GM18499 (cell line): ENCODE results near the gene LIFR.
"Not testable (repeated sequence)": the region's sequence is repeated elsewhere in the genome, so short reads cannot be mapped to it uniquely, and the experiment has no call there.

ENCODE experiments used
- ATAC-seq: cut with Tn5 transposase; IDR thresholded peaks from one replicate; pipeline ENCODE4 v1.9.1; 2021; ENCODE audit warnings: moderate number of reproducible peaks; ENCODE audit not compliant: insufficient read depth, unreplicated experiment

LIFR gene

GRCh38 chr5:38582293-38582974 lies 26.0 kb upstream of the LIFR start:
- ATAC-seq = no peak

DNA sequence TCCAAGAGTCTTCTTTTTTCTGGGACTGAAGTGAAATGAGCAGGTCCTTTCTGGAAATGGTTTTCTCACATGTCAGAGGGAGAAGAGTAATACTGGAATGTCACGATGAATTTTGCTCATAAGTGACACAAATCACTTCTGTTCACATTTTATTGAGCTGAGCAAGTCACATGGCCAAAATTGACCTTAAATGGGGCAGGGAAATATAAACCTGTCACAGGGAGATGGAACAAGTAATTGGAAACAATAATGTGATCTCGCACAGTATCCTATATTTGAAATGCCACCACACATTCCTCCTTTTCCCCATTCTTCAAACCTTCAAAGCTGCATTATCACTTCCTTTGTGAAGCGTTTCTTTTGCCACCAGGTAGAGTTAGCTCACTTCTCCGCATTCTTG lies 25.2 kb upstream of the LIFR start:
- ATAC-seq = no peak

DNA sequence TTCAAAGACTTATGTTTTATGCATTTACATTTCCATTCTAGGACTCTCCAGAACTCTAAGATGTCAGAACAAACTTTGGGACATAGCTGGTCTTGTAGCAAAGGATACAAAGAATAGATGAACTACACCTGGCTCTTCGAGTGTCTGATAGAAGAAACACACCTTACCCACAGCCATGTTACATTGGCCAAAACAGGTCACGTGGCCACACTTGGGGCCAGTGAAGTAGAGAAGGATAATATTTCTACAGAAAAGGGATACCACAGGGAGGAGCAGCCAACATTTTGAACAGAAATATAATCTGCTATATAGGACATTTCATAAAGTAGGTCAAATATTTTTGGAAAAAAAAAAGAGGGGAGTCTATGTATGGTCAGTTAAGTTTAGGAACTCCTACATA lies 22.7 kb upstream of the LIFR start:
- ATAC-seq = no peak

DNA sequence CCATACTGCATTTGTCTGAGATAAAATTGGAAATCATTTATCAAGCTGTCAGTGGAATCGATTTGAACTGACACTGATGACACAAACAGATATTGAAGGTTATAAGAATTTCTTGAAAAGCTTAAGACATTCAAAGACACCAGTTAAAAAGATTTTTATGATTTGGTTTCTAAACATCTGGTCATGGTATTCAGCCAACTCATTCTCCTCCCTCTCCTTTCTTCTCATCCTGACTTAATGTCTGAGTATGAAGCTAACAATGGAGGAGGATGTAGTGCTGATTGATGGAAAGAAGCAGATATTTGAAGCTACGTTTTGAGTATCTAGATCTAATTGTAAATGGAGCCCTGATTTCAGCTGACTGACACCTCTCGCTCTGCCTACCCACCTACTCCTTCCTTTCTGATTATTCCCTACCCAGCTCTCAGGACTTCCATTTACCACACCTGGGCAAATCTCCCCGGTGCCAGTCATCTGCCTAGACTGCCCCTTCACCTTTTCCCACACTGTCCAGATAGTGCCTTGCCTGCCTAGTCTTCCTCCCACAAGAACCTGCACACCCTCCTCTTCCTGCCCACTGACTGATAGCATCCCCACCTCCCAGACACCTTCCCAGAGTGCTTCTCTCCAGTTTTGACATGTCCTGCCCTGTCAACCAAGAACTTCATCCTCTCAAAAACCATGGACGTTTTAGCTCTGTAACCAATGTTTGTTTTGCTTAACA lies 20.7 kb upstream of the LIFR start:
- ATAC-seq = no peak

DNA sequence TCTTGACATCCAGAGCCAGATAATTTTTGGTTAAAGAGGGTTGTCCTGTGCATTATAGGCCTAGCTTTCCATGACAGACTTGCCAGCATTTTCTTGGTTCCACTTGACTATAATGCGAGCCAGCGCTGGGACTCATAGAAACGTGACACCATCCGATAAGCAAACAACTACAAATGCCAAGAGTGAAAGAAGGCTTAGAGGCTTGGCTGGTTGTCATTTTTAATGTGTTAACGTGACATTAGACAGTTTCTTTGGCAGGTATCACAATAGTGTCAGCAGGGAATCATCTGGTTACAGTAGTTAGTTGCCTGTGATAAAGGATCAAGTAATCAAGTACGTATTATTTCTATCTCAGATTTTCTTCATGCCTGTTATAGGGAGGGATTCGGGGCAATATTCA lies 20.0 kb upstream of the LIFR start:
- ATAC-seq = no peak

DNA sequence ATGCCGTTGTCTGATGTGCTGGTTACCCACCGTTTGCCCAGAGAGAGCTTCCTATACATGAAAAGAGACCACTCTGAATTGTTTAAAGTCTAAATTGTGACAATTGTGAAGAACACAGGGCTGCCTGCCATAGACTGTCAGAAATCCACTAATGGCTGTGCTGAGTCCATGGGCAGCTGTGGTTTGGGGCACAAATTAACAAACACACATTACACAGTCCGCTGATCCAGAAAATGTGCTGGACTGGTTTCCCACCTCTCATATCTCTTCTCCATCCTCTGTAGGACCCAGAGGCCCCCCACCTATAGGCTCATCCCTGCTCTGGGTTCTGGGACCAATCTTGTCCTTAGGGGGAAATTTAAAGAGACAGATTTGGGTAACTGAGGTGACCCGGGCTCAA lies 19.0 kb upstream of the LIFR start:
- no peak for ATAC-seq

GRCh38 chr5:38574009-38574408 lies 17.6 kb upstream of the LIFR start:
- ATAC-seq = no peak

- no peak for ATAC-seq
These were observed 17.1 kb upstream of the LIFR start for GRCh38 chr5:38573521-38573920.

GRCh38 chr5:38569180-38569579 lies 12.7 kb upstream of the LIFR start:
- no peak for ATAC-seq

- ATAC-seq = not testable (repeated sequence)
These were observed 10.9 kb upstream of the LIFR start for GRCh38 chr5:38567306-38567705.

GRCh38 chr5:38563624-38564023 lies 7.2 kb upstream of the LIFR start:
- ATAC-seq = no peak

- no peak for ATAC-seq
These were observed 6.2 kb upstream of the LIFR start for GRCh38 chr5:38562444-38563210.

- ATAC-seq = no peak
These were observed 3.0 kb upstream of the LIFR start for GRCh38 chr5:38559428-38559827.

DNA sequence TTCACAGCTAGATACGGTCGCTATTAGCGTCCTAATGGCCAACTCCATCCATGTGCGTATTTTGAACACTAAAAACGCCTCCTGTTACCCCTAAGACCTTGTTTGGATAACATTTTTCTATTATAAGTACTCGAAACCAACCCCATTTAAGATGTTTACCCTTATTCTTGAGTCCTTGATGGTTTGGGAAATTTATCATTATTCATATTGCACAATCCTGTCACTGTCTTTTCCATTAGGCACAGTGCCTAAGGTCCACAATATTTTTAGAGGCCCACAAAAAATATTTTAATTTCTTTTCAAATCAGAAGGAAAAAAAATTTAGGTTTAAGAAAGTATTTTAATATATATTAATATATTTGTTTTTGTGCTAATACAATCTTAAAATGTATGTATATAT lies 1.3 kb upstream of the LIFR start:
- no peak for ATAC-seq

DNA sequence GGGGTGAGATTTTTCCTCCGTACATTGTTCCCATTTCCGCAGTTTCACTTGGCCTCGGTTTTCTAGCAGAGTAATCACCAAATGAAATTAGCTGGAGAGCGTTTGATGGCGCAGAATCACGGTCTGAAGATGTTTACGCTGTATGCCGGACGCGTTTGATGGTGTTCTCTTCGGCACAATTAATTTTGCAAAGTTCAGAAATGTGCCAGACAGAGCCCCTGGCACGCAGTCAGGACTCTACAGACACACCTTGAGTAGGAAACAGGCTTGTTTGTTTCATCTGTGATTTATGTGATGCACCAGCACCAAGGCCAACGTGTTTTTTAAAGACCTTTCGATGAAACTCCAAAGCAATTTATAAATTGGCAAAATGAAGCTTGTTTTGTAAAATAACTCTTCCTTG lies 863 bp upstream of the LIFR start:
- no peak for ATAC-seq

GRCh38 chr5:38556088-38556598 lies 303 bp downstream of the LIFR start:
- ATAC-seq = no peak

GRCh38 chr5:38555354-38556087 lies 925 bp downstream of the LIFR start:
- no peak for ATAC-seq

GRCh38 chr5:38554861-38555260 lies 1.6 kb downstream of the LIFR start:
- no peak for ATAC-seq

DNA sequence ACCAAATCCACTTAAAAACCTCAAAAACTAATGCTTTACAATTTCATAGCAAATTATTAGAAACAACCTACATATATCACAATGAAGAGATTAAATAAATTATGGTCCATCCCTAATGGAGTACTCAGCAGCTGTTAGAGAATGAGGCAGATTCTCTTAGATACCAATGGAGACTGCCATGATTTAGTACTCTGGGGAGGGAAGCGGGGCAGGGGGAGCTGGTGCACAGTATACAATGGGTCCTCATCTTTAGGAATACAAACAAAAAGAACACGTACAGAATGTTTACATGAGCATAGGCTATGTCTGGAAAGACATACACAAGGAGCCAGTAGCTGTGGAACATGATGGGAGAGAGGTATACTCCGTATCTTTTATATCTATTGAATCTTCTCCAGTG lies 2.0 kb downstream of the LIFR start:
- ATAC-seq = no peak

DNA sequence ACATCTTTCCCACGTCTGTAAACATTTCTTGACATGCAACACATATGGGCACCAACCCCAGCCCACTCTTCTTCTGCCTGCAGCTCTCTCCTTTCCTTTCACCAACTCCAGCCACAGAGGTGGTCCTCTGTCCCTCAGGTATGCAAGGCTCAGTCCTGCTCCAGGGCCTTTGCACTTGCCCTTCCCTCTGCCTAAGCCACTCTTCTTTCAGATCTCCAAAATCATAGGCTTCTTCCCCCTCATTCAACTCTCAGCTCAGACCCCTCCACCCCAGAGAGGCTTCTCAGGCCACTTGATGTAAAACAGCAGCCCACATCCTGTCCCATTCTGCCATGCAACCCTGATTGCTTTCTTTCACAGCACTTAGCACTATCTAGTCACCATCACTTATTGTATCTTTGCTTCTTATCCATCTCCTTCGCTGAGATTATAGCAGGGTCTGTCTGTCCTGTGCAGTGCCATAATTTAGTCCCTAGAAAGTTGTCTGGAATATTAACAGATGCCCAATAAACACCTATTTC lies 3.4 kb downstream of the LIFR start:
- ATAC-seq = no peak
